GM18526 (cell line): ENCODE measurements around the gene SLC39A8.

Source experiments
- POLR2A ChIP-seq: IDR thresholded peaks from 3 replicates; pipeline ENCODE4 v1.6.1; 2011; ENCODE audit not compliant: insufficient read length; ENCODE audit errors: extremely low read depth

The SLC39A8 gene

GRCh38 chr4:102344954-102345794, at the start of gene SLC39A8:
Gene SLC39A8 (minus strand): TSS chr4:102345482. CDS start chr4:102344662, 820 bp downstream.
- TF ChIP-seq POLR2A, result peak; percentile 15

GRCh38 chr4:102392033-102392744, 46.9 kb upstream of the SLC39A8 start:
- TF ChIP-seq POLR2A, result no peak

- no peak for TF ChIP-seq POLR2A
Measured at GRCh38 chr4:102390438-102390837, 45.2 kb upstream of the SLC39A8 start.

GRCh38 chr4:102388611-102389010, 43.3 kb upstream of the SLC39A8 start:
- no peak for TF ChIP-seq POLR2A

- no peak for TF ChIP-seq POLR2A
Measured at GRCh38 chr4:102387552-102388150, 42.4 kb upstream of the SLC39A8 start.

GRCh38 chr4:102386966-102387365, 41.7 kb upstream of the SLC39A8 start:
- no peak for TF ChIP-seq POLR2A

GRCh38 chr4:102362922-102363432, 17.7 kb upstream of the SLC39A8 start:
- TF ChIP-seq POLR2A, result no peak

- no peak for TF ChIP-seq POLR2A
Measured at GRCh38 chr4:102358128-102358527, 12.8 kb upstream of the SLC39A8 start.

GRCh38 chr4:102356562-102357202, 11.4 kb upstream of the SLC39A8 start:
- no peak for TF ChIP-seq POLR2A

- TF ChIP-seq POLR2A, result no peak
Measured at GRCh38 chr4:102355748-102356147, 10.5 kb upstream of the SLC39A8 start.

- TF ChIP-seq POLR2A, result no peak
Measured at GRCh38 chr4:102354671-102355454, 9.6 kb upstream of the SLC39A8 start.

- TF ChIP-seq POLR2A, result no peak
Measured at GRCh38 chr4:102352781-102353180, 7.5 kb upstream of the SLC39A8 start.

GRCh38 chr4:102350634-102351033, 5.4 kb upstream of the SLC39A8 start:
- TF ChIP-seq POLR2A, result no peak

- TF ChIP-seq POLR2A, result no peak
Measured at GRCh38 chr4:102348701-102349100, 3.4 kb upstream of the SLC39A8 start.

- TF ChIP-seq POLR2A, result no peak
Measured at GRCh38 chr4:102345795-102346100, 466 bp upstream of the SLC39A8 start.

GRCh38 chr4:102344520-102344953, 745 bp downstream of the SLC39A8 start:
- TF ChIP-seq POLR2A, result peak; percentile 40
